Fibroblast of lung (primary cell): Measurements from ENCODE around the gene HHIPL1. TPM values are rescaled to one million over a fixed set of nuclear protein-coding genes. Genes with fewer than 3 reads are reported as not detected.

Source experiments
- DNase-seq, 2 donors: peaks; one replicate each; pipeline versions ENCODE4 v3.0.0 to v3.0.0-alpha.2; 2010; ENCODE audit warnings: low read depth in 2 of 2
- H2AFZ ChIP-seq: 2 replicates; pipeline ENCODE4 v1.5.1; 2012; ENCODE audit warnings: low read length, control low read depth, inconsistent platforms
- H3K27ac ChIP-seq: 2 replicates; pipeline ENCODE4 v1.5.1; 2011; ENCODE audit warnings: low read length, control low read depth; ENCODE audit not compliant: insufficient read depth
- H3K27me3 ChIP-seq: 2 replicates; pipeline ENCODE4 v1.5.1; 2011; ENCODE audit warnings: mild to moderate bottlenecking, low read length; ENCODE audit not compliant: control insufficient read depth, insufficient read depth
- H3K36me3 ChIP-seq: 2 replicates; pipeline ENCODE4 v1.5.1; 2011; ENCODE audit warnings: low read length; ENCODE audit not compliant: control insufficient read depth, insufficient read depth
- H3K4me1 ChIP-seq: 2 replicates; pipeline ENCODE4 v1.5.1; 2011; ENCODE audit warnings: low read length; ENCODE audit not compliant: control insufficient read depth, insufficient read depth; ENCODE audit errors: extremely low read depth
- H3K4me2 ChIP-seq: 2 replicates; pipeline ENCODE4 v1.5.1; 2011; ENCODE audit warnings: low read length, control low read depth; ENCODE audit not compliant: insufficient read depth; ENCODE audit errors: extremely low read depth
- H3K4me3 ChIP-seq, 4 experiments: fragments of 200-600 bp in 1 of 4; sonication (generic) in 1 of 4; replicated peaks in 1 of 4; 2 replicates each; pipeline ENCODE4 v1.5.1; 2011 to 2016; ENCODE audit warnings: low read length in 4 of 4, low read depth in 3 of 4, mild to moderate bottlenecking in 3 of 4, control low read depth in 2 of 4, inconsistent platforms in 1 of 4, mixed read lengths in 1 of 4; ENCODE audit not compliant: insufficient read depth in 1 of 4; ENCODE audit errors: control extremely low read depth in 1 of 4
- H3K79me2 ChIP-seq: 2 replicates; pipeline ENCODE4 v1.5.1; 2012; ENCODE audit warnings: mild to moderate bottlenecking, low read length, inconsistent platforms; ENCODE audit not compliant: control insufficient read depth, insufficient read depth
- H3K9ac ChIP-seq: 2 replicates; pipeline ENCODE4 v1.5.1; 2011; ENCODE audit warnings: mild to moderate bottlenecking, low read length, control low read depth; ENCODE audit not compliant: insufficient read depth
- H3K9me3 ChIP-seq: 2 replicates; pipeline ENCODE4 v1.5.1; 2012; ENCODE audit warnings: low read depth, low read length; ENCODE audit not compliant: control insufficient read depth, insufficient read depth
- H4K20me1 ChIP-seq: 2 replicates; pipeline ENCODE4 v1.5.1; 2011; ENCODE audit warnings: low read length; ENCODE audit not compliant: control insufficient read depth, insufficient read depth; ENCODE audit errors: extremely low read depth
- CTCF ChIP-seq, 2 donors: IDR thresholded peaks in 1 of 2; conservative IDR thresholded peaks in 1 of 2; 1 replicate in 1 of 2; 2 replicates in 1 of 2; pipeline ENCODE4 v1.5.1; 2011 to 2012; ENCODE audit warnings: low read length in 2 of 2, control low read depth in 1 of 2, inconsistent platforms in 1 of 2, low read depth in 1 of 2, mild to moderate bottlenecking in 1 of 2
- EZH2 ChIP-seq: IDR thresholded peaks from 2 replicates; pipeline ENCODE4 v1.5.1; 2012; ENCODE audit warnings: low read length, control low read depth, mild to moderate bottlenecking; ENCODE audit errors: missing control alignments
- polyA plus RNA-seq, 2 donors: library from polyadenylated mRNA; depleted of rRNA in 1 of 2; stranded (reverse) in 1 of 2; unstranded in 1 of 2; fragments of >200 nt; gene quantifications; 2 replicates each; pipeline ENCODE4 v1.2.1, GENCODE V29; 2011 to 2012; ENCODE audit warnings: missing spikeins in 1 of 2
- total RNA-seq: library from RNA; depleted of rRNA; stranded (reverse); fragments of >200 nt; gene quantifications from 2 replicates; pipeline ENCODE4 v1.2.1, GENCODE V29; 2014

The HHIPL1 gene
- total and polyA plus RNA-seq, 2 donors (not counting 1 experiment from before 2014, with no cell fraction given) = 1.5 to 9.9 TPM

- Histone ChIP-seq H3K4me3 (no peak overlapping the region), H3K9ac (no peak overlapping the region), H3K27ac (no peak overlapping the region), H3K9me3 (no peaks in the 10 kb centered on the region), H2AFZ (no peak overlapping the region), H3K27me3 (peaks cover 6% of the 10 kb centered on the region), H3K79me2 (no peaks in the 10 kb centered on the region), H3K4me2 (no peak overlapping the region), H4K20me1 (no peaks in the 10 kb centered on the region), H3K36me3 (no peaks in the 10 kb centered on the region), H3K4me1 (no peaks in the 10 kb centered on the region)
- DNase-seq = peak; percentile 79 to 82
- TF ChIP-seq EZH2 (no peak), CTCF (conservative IDR thresholded peaks at IDR 0.05 in 1 of 2, IDR thresholded peaks at IDR 0.05 in 1 of 2; ENCODE audit: low read depth in 1 of 2, low read length in 2 of 2) (peak in 1 of 2 donors; percentile 14)
Observed at GRCh38 chr14:99654235-99654985, 9.5 kb downstream of the HHIPL1 start.

GRCh38 chr14:99655521-99655920 is 10.6 kb downstream of the HHIPL1 start:
- H2AFZ ChIP-seq = no peak overlapping the region
- no peaks in the 10 kb centered on the region for H3K79me2 ChIP-seq
- peak; percentile 30 to 47 for DNase-seq
- H3K4me1 ChIP-seq = no peaks in the 10 kb centered on the region
- no peaks in the 10 kb centered on the region for H3K36me3 ChIP-seq
- no peak overlapping the region for H3K4me3 ChIP-seq
- no peaks in the 10 kb centered on the region for H4K20me1 ChIP-seq
- H3K9me3 ChIP-seq = no peaks in the 10 kb centered on the region
- H3K27ac ChIP-seq = no peak overlapping the region
- TF ChIP-seq EZH2 (no peak), CTCF (conservative IDR thresholded peaks at IDR 0.05 in 1 of 2, IDR thresholded peaks at IDR 0.05 in 1 of 2; ENCODE audit: low read depth in 1 of 2, low read length in 2 of 2) (no peak)
- peaks cover 6% of the 10 kb centered on the region for H3K27me3 ChIP-seq
- no peak overlapping the region for H3K4me2 ChIP-seq
- H3K9ac ChIP-seq = no peak overlapping the region

- Histone ChIP-seq H4K20me1 (no peaks in the 10 kb centered on the region), H3K27ac (no peak overlapping the region), H3K27me3 (peaks cover 6% of the 10 kb centered on the region), H3K9ac (no peak overlapping the region), H3K79me2 (no peaks in the 10 kb centered on the region), H3K4me1 (no peaks in the 10 kb centered on the region), H2AFZ (no peak overlapping the region), H3K36me3 (no peaks in the 10 kb centered on the region), H3K4me3 (no peak overlapping the region), H3K9me3 (no peaks in the 10 kb centered on the region), H3K4me2 (no peak overlapping the region)
- no peak for DNase-seq
- TF ChIP-seq CTCF (conservative IDR thresholded peaks at IDR 0.05 in 1 of 2, IDR thresholded peaks at IDR 0.05 in 1 of 2; ENCODE audit: low read depth in 1 of 2, low read length in 2 of 2) = no peak
- TF ChIP-seq EZH2 = no peak
Observed at GRCh38 chr14:99656171-99656570, 11.2 kb downstream of the HHIPL1 start.
